LNCAP (cell line): ENCODE results near the gene ADD2.
A peak's percentile ranks its signal among the peaks of the same experiment; 100 is the strongest.

Source experiments
- CTCF ChIP-seq: fragments of 450-650 bp; IDR thresholded peaks from 2 replicates; pipeline ENCODE4 v1.5.1; 2017; ENCODE audit warnings: mild to moderate bottlenecking

ADD2 gene

GRCh38 chr2:70767699-70768589 is at the start of gene ADD2:
TSS of gene ADD2 (minus strand) at chr2:70768200. CDS start at chr2:70706408, 61,792 bp downstream.
- TF ChIP-seq CTCF = peak; percentile 29; the same call in 1 of the 2 replicates

- TF ChIP-seq CTCF = no peak
Measured at GRCh38 chr2:70817284-70817954, 49.4 kb upstream of the ADD2 start.

GRCh38 chr2:70816726-70817125 is 48.7 kb upstream of the ADD2 start:
- no peak for TF ChIP-seq CTCF

GRCh38 chr2:70808983-70809958 is 41.3 kb upstream of the ADD2 start:
- no peak for TF ChIP-seq CTCF

GRCh38 chr2:70807828-70808118 is 39.8 kb upstream of the ADD2 start:
- no peak for TF ChIP-seq CTCF

GRCh38 chr2:70807102-70807827 is 39.3 kb upstream of the ADD2 start:
- no peak for TF ChIP-seq CTCF

GRCh38 chr2:70806620-70807019 is 38.6 kb upstream of the ADD2 start:
- TF ChIP-seq CTCF = no peak
